ENCODE measurements around the gene AK4. TPM values are rescaled to one million over a fixed set of nuclear protein-coding genes. Genes with fewer than 3 reads are reported as not detected.
A peak's percentile ranks its signal among the peaks of the same experiment; 100 is the strongest.

AK4 gene
- total RNA-seq, 3 donors from 2014 or later = 18.2 to 47.3 (median 41.0) TPM

DNA sequence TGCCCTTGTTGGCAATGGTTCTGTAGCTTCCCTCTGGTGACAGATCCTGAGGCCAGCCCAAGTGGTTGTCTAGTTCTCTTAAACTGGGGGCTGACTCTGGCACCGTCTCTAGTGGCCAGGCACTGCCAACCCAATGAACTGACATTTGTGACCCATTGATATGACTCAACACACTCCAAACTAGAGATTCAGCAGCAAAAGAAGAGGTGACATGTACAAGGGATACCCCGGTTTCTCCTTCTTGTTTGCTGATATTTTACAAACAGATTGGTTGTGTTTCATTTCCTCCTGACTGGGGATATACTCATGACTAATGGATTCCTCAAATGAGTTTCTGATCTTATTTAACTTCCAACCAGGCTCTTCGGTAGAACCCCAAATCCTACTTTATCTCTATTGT, 95.5 kb downstream of the AK4 start:
- Histone ChIP-seq H3K4me1 (peaks cover 0 to 5% of the 10 kb centered on the region in 2 donors), H3K36me3 (no peaks in the 10 kb centered on the region), H3K27me3 (no peaks in the 10 kb centered on the region), H3K4me3 (no peak overlapping the region), H3K9me3 (no peaks in the 10 kb centered on the region), H3K27ac (no peak overlapping the region)
- no peak for DNase-seq (ENCODE audit: low spot score in 2 of 2)
- intact Hi-C loops (cut with DNase I; ENCODE audit: low total_unique reads) = no loop called here
- TF ChIP-seq POLR2A (IDR thresholded peaks at IDR 0.05) (no peak), POLR2AphosphoS5 (IDR thresholded peaks at IDR 0.05) (no peak)
- TF ChIP-seq, protein P1, sequence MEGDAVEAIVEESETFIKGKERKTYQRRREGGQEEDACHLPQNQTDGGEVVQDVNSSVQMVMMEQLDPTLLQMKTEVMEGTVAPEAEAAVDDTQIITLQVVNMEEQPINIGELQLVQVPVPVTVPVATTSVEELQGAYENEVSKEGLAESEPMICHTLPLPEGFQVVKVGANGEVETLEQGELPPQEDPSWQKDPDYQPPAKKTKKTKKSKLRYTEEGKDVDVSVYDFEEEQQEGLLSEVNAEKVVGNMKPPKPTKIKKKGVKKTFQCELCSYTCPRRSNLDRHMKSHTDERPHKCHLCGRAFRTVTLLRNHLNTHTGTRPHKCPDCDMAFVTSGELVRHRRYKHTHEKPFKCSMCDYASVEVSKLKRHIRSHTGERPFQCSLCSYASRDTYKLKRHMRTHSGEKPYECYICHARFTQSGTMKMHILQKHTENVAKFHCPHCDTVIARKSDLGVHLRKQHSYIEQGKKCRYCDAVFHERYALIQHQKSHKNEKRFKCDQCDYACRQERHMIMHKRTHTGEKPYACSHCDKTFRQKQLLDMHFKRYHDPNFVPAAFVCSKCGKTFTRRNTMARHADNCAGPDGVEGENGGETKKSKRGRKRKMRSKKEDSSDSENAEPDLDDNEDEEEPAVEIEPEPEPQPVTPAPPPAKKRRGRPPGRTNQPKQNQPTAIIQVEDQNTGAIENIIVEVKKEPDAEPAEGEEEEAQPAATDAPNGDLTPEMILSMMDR (IDR thresholded peaks at IDR 0.05) = no peak

DNA sequence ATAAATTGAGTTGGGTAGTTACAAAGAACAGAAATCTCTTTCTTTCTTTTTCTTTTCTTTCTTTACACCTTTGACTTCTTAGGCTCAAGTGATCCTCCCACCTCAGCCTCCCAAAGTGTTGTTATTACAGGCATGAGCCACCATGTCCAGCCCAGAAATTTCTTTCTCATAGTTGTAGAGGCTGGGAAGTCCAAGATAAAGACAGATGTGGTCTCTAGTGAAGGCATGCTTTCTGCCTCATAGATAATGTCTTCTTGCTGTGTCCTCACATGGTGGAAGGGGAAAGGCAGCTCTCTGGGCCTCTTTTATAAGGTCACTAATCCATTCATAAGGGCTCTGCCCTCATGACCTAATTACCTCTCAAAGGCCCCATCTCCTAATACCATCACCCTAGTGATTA, 97.3 kb downstream of the AK4 start:
- no peaks in the 10 kb centered on the region for H3K27me3 ChIP-seq
- intact Hi-C loops (cut with DNase I; ENCODE audit: low total_unique reads) = no loop called here
- TF ChIP-seq, protein P1 (IDR thresholded peaks at IDR 0.05) = no peak
- TF ChIP-seq POLR2A (IDR thresholded peaks at IDR 0.05) (no peak), POLR2AphosphoS5 (IDR thresholded peaks at IDR 0.05) (no peak)
- no peak overlapping the region for H3K27ac ChIP-seq
- H3K36me3 ChIP-seq = no peaks in the 10 kb centered on the region
- no peak for DNase-seq (ENCODE audit: low spot score in 2 of 2)
- H3K9me3 ChIP-seq = no peaks in the 10 kb centered on the region
- H3K4me1 ChIP-seq = peaks cover 0 to 5% of the 10 kb centered on the region in 2 donors
- no peak overlapping the region for H3K4me3 ChIP-seq

DNA sequence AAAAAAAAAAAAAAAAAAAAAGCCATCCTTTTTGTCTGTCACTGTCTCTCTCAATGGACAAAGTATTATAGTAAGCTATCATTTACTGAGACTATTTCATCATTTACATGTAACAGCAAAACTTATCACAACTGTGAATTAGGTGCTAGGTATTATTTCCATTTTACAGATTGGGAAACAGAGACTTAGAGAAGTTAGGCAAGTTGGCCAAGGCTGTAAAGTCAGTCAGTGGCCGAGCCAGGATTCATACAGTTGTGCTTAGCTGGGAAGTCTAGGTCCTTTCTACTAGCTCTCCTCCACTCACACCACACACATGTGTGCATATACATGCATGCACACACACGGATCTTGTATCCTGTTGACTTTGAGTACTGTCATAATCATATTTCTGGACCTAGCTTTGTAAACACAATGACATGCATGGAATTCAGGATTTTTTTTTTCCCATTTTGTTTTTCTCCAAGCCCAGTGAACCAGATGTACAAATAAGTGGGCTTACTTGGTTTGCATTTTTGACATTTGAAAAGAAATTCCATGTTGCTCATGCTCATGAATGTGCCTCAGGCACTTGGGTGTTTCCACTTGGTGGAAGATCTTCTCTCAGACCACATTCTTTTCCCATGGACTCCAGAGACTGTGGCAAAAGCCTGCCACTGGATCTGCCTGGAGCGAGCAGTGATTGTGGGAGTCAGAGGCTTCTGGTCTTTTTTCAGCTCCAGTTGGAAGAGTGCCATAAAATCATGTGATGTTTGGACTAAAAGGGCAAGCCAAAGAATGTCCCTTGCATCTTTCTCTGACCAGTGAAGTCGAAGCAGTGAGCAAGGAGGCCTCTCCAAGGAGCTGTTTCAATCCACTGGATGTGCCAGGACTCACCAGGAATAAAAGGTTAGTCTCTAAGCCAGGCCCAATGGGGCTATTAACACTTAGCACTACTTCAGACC, 99.7 kb downstream of the AK4 start:
- Histone ChIP-seq H3K9me3 (no peaks in the 10 kb centered on the region), H3K4me1 (peaks cover 0 to 5% of the 10 kb centered on the region in 2 donors), H3K4me3 (no peak overlapping the region), H3K36me3 (no peaks in the 10 kb centered on the region), H3K27me3 (no peaks in the 10 kb centered on the region), H3K27ac (peak overlapping the region; percentile 68 to 83)
- TF ChIP-seq POLR2A (IDR thresholded peaks at IDR 0.05) (no peak), POLR2AphosphoS5 (IDR thresholded peaks at IDR 0.05) (no peak)
- TF ChIP-seq, protein P1 (IDR thresholded peaks at IDR 0.05) = no peak
- peak in 1 of 2 donors; percentile 44 for DNase-seq (ENCODE audit: low spot score in 2 of 2)
- intact Hi-C loops (cut with DNase I; ENCODE audit: low total_unique reads) = no loop called here

DNA sequence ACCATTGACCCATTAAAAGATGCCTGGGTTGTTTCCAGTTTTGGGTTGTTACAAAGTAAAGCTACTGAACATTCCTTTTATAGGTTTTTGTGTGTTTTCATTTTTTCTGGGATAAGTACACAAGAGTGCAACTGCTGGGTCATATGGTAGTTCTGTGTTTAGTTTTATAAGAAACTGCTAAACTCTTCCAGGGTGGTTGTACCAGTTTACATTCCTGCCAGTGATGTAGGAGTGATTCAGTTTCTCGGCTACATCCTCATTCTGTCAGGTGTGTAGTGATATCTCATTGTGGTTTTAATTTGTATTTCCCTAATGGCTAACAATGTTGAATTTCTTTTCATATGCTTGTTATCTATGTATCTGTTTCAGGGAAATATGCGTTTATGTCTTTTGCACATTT, 102.8 kb downstream of the AK4 start:
- Histone ChIP-seq H3K9me3 (no peaks in the 10 kb centered on the region), H3K4me1 (peaks cover 5 to 13% of the 10 kb centered on the region in 2 donors), H3K27ac (no peak overlapping the region), H3K4me3 (no peak overlapping the region), H3K27me3 (no peaks in the 10 kb centered on the region), H3K36me3 (no peaks in the 10 kb centered on the region)
- no peak for DNase-seq (ENCODE audit: low spot score in 2 of 2)
- intact Hi-C loops (cut with DNase I; ENCODE audit: low total_unique reads) = no loop called here
- TF ChIP-seq POLR2A (IDR thresholded peaks at IDR 0.05) (no peak), POLR2AphosphoS5 (IDR thresholded peaks at IDR 0.05) (no peak)
- TF ChIP-seq, protein P1 (IDR thresholded peaks at IDR 0.05) = no peak

DNA sequence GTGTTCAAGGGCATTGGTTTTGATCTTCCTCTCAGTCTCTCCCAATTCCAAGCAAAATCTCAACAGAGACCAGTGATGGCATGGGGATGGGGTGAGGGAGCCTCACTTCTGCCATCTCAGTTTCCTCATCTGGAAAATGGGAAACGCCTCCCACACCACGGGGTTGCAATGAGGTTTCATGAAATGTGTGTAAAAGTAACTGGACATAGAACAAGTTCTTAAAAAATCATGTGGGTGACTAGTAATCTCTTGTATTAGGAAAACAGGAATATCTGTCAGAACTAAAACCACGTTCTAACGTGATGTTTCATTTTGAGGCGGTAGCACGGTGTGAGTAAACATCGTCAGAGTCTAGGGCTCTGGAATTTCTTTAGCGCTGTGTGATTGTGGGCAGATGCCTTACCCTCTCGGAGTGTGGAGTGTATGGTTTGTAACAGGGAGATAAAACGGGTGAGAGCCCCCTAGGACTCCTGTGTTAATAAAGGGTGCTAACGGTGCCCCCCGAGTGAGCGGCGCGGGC, 105.9 kb downstream of the AK4 start:
- H3K4me3 ChIP-seq = peak overlapping the region; percentile 68 to 94 (median 78)
- H3K9me3 ChIP-seq = no peaks in the 10 kb centered on the region
- no peaks in the 10 kb centered on the region for H3K27me3 ChIP-seq
- H3K36me3 ChIP-seq = no peaks in the 10 kb centered on the region
- DNase-seq (ENCODE audit: low spot score in 2 of 2) = no peak
- TF ChIP-seq POLR2A (IDR thresholded peaks at IDR 0.05) = no peak
- peak overlapping the region; percentile 40 to 56 for H3K27ac ChIP-seq
- H3K4me1 ChIP-seq = peaks cover 5 to 8% of the 10 kb centered on the region in 2 donors
- intact Hi-C loops (cut with DNase I; ENCODE audit: low total_unique reads) = no loop called here

Measured in breast epithelium (tissue), 4 donors.